ENCODE data around the gene RAPGEFL1. TPM values are rescaled to one million over a fixed set of nuclear protein-coding genes. Genes with fewer than 3 reads are reported as not detected.
A peak's percentile ranks its signal among the peaks of the same experiment; 100 is the strongest.

Gene RAPGEFL1
- 1 to 10 TPM; 7.0 to 7.3 TPM for total RNA-seq

- peak within 1 kb of the TSS in 3 of 4 donors; percentile 12 to 32 (median 23) for H3K27ac ChIP-seq
Observed at GRCh38 chr17:40177275-40177874, at the start of gene RAPGEFL1. Gene RAPGEFL1, plus strand, starts transcription at chr17:40177470. Its CDS starts 392 bp downstream, at chr17:40177862.

GRCh38 chr17:40129498-40129897 is 47.8 kb upstream of the RAPGEFL1 start:
- ATAC-seq (no peak), DNase-seq (no peak)
- no peak overlapping the region for H3K4me3 ChIP-seq
- 55 to 86% methylated on average over 5 of the region's 5 CpGs for WGBS, 2 donors
- H3K27me3 ChIP-seq, result no peaks in the 10 kb centered on the region
- intact Hi-C loops (cut with DNase I), result loop anchor here (10.0 kb wide), 1 partner anchor 45 kb away; the partner anchor contains the start of gene RAPGEFL1
- peaks cover 4% of the 10 kb centered on the region for H3K4me1 ChIP-seq
- no peaks in the 10 kb centered on the region for H3K9me3 ChIP-seq
- TF ChIP-seq POLR2A (IDR thresholded peaks at IDR 0.05), result no peak
- TF ChIP-seq CTCF (IDR thresholded peaks at IDR 0.05), result no peak
- peaks cover 0 to 19% of the 10 kb centered on the region in 2 donors for H3K36me3 ChIP-seq (replicated peaks in 1 of 2; ENCODE audit: insufficient read depth in 1 of 2, low read depth in 2 of 2)
- no peak overlapping the region for H3K27ac ChIP-seq

More at GRCh38 chr17:40177275-40177874, at the start of gene RAPGEFL1:
- peak within 1 kb of the TSS; percentile 14 to 41 for H3K4me3 ChIP-seq
- ATAC-seq (peak; percentile 91), DNase-seq (peak; percentile 79 to 87 (median 84))
- peaks cover 0 to 2% of the 10 kb centered on the region in 2 donors for H3K36me3 ChIP-seq (replicated peaks in 1 of 2; ENCODE audit: insufficient read depth in 1 of 2, low read depth in 2 of 2)
- H3K9me3 ChIP-seq, result no peaks in the 10 kb centered on the region
- H3K4me1 ChIP-seq, result peaks cover 36% of the 10 kb centered on the region
- peak in 2 of 3 donors; percentile 27 to 31 for TF ChIP-seq POLR2A (IDR thresholded peaks at IDR 0.05)
- no peak for TF ChIP-seq CTCF (IDR thresholded peaks at IDR 0.05)
- no peaks in the 10 kb centered on the region for H3K27me3 ChIP-seq
- intact Hi-C loops (cut with DNase I), result loop anchor here (10.0 kb wide), 1 partner anchor 53 kb away; the partner anchor contains the start of gene MSL1
- 1% methylated on average over 26 to 53 of the region's 57 CpGs for WGBS, 2 donors

GRCh38 chr17:40130352-40131042 is 46.8 kb upstream of the RAPGEFL1 start:
- no peaks in the 10 kb centered on the region for H3K4me1 ChIP-seq
- intact Hi-C loops (cut with DNase I), result no loop called here
- no peak overlapping the region for H3K4me3 ChIP-seq
- TF ChIP-seq CTCF (IDR thresholded peaks at IDR 0.05) (no peak), POLR2A (IDR thresholded peaks at IDR 0.05) (no peak)
- peak in 1 of 4 donors; percentile 74 for DNase-seq
- 70 to 88% methylated on average over 7 of the region's 7 CpGs for WGBS, 2 donors
- no peak for ATAC-seq
- H3K36me3 ChIP-seq (replicated peaks in 1 of 2; ENCODE audit: insufficient read depth in 1 of 2, low read depth in 2 of 2), result peaks cover 0 to 21% of the 10 kb centered on the region in 2 donors
- no peaks in the 10 kb centered on the region for H3K9me3 ChIP-seq
- H3K27me3 ChIP-seq, result no peaks in the 10 kb centered on the region
- H3K27ac ChIP-seq, result peak overlapping the region in 2 of 4 donors; percentile 20 to 36

GRCh38 chr17:40134184-40134583 is 43.1 kb upstream of the RAPGEFL1 start:
- DNase-seq, result no peak
- no peak for ATAC-seq
- Histone ChIP-seq H3K27ac (peak overlapping the region in 1 of 4 donors; percentile 4), H3K4me1 (peaks cover 13% of the 10 kb centered on the region), H3K4me3 (no peak overlapping the region), H3K27me3 (no peaks in the 10 kb centered on the region), H3K9me3 (no peaks in the 10 kb centered on the region), H3K36me3 (replicated peaks in 1 of 2; ENCODE audit: insufficient read depth in 1 of 2, low read depth in 2 of 2) (peaks cover 0 to 21% of the 10 kb centered on the region in 2 donors)
- WGBS, 2 donors, result 39 to 41% methylated on average over 7 of the region's 7 CpGs
- TF ChIP-seq POLR2A (IDR thresholded peaks at IDR 0.05) (no peak), CTCF (IDR thresholded peaks at IDR 0.05) (no peak)
- intact Hi-C loops (cut with DNase I), result no loop called here
